ENCODE results near the gene ITGAD. TPM values are rescaled to one million over a fixed set of nuclear protein-coding genes. Genes with fewer than 3 reads are reported as not detected.

Gene ITGAD
- total and polyA plus RNA-seq, 2 of the 8 experiments (the other 6 are each of a cell fraction or from before 2014, with no cell fraction given), result 0.06 TPM; not detected in 1

- TF ChIP-seq CHD7 (IDR thresholded peaks at IDR 0.05; ENCODE audit: insufficient replicate concordance, low read length) (no peak), ASH2L (IDR thresholded peaks at IDR 0.05; ENCODE audit: low read length) (no peak), JUN (IDR thresholded peaks at IDR 0.05; ENCODE audit: low read depth, low read length) (no peak)
These were observed 2.5 kb downstream of the ITGAD start (continued) for GRCh38 chr16:31395647-31396046.

All from H1 (cell line).